GM21447 (cell line): Measurements from ENCODE around the gene BMX.

Experiments used
- ATAC-seq: cut with Tn5 transposase; IDR thresholded peaks from one replicate; pipeline ENCODE4 v1.9.1; 2021; ENCODE audit not compliant: unreplicated experiment

The BMX gene

DNA sequence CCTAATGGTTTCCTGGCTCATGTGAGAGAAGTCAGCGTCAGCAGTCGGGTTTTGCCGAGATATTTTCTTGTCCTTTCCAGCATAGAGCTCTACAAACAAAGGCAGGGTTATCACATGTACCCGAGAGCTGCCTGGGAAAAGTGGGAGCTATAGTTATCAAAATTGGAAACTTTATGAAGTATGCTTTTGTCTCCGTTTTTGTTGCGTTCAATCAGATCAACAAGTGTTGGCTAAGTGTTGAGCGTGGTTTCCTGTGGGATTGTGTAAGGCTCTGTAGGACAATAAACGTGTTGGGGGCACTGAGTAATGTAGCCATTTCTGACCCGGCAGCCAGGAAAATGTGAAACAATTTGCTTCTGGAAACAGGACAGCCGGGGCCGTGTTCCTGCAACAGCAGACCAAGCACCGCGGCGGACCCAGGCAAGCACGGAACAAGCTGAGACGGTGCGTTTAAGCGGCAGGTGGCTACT is at the start of gene BMX:
Gene BMX, plus strand, starts transcription at position 311 of the 470 bp plus-strand sequence. CDS start 7,547 bp downstream, outside the sequence.
- ATAC-seq = no peak

DNA sequence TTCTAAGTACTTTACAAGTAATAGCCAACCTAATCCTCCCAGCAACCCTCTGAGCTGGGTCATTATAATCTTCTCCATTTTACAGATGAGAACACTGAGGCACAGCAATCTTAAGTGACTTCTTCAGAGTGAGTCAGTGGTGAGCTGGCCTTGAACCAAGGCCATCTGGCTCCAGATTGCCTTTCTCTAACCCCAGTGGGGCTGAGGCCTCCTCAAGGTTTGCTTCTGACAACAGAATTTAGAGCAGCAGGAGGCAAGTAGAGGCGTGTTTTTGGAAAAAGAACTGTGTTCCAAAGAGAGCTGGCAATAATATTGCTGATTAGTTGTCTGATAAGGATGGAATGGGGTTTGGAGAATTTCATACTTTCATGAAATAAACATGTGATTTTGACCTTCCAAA is 48.7 kb upstream of the BMX start:
- ATAC-seq = no peak

DNA sequence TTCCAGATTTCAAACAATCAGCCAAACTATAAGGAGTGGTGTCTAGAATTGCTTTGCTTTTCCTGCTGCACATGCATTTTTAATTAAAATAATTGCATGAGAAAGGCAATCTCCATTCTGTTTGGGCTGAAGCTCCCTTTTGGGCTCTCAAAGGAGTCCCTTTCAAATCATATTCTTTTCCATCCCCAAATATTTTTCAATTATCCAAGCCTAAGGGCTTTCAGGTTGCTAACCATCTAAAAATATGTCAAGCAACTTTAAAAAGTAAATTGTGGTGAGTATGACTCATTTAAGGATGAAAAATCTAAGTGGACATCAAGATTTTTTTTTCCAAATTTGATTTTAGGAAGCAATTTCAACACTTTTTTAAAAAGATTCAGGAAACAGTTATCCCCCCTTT is 35.9 kb upstream of the BMX start:
- no peak for ATAC-seq

DNA sequence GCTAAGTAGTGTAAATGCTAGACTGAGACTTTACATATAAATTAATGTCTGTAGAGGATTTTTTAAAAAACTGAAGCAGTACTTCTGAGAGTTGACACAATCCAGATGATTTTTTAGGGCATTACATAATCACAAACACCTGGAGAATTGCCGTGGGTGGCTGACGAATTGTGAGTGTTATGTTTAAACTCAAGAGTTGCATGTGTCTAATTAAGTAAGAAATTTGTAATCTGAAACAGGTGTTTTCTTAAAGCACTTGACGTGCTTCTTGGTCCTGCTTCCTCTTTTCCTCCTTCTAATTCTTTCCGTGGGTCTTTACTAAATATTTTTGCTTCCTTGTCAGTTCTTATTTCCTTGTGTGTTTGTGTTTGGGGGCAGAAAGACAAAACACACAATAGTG is 35.3 kb upstream of the BMX start:
- peak; percentile 67 for ATAC-seq

DNA sequence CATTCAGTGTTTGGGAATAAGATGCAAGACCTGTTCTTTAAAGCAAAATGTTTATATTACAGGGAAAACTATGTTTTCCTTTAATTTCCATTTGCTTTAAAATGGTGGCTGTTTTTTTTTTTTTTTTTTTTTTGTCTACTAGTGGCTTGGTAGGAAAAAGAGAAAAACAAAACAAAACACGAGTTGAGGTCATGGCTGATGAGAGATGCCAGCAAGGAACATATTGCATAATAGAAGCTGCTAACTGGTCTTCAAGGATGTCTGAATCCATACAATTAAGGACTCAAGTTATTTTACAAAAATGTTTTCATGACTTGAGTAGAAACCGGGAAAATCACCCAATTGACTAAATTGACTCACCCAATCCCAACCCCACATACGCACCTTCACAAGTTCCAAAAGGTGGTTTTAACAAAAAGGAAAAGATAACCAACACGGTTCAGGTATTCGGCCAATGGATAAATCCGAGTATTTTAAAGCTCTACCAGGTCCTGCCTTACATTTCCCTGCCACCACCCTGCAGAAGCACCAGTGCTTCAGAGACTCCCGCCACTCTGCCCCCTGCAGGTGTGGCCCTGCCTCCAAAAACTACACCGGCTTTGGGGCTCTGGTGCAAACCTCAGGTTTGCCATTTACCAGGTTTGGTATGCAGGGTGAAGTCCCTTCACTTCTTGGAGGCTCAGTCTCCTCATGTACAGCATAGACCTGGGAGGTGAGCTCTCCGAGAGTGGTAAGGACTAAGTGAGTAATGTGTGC is 34.5 kb upstream of the BMX start:
- ATAC-seq = no peak

DNA sequence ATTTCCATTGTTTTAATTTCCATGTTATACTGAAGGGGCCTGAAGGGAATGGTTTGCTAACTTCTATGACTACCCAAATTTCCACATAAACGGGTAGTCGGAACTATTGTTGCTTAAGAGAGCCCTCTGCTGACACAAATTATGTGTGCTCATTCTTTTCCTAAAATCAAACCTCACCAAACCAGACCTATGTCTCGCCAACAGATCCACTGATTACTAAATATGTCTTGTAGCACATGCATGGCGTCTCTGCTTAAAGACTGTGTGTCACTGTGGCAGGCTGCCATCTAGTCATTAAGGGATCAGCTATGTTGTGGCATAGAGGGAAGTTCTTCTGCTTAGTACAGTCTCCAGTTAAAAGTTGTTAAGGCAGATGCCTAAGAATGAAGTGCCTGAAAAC is 32.6 kb upstream of the BMX start:
- no peak for ATAC-seq

DNA sequence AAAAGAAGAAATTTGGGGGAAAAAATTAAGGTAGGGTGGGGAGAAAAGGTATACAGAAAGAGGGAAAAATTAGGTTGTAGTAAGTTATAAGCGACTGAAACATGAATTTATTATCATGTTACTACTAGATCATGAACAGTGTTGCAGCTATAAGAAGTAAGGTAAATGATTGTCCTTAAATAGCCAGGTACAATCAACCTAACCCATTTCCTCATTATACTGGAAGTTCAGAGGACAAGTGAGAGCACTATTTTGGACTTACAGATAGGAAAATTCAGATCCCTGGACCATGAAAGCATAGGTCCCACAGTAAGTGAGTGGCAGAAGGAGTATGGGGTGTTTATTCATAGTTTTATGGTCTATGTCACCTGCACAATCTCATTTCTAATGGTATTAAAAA is 31.0 kb upstream of the BMX start:
- ATAC-seq = no peak

DNA sequence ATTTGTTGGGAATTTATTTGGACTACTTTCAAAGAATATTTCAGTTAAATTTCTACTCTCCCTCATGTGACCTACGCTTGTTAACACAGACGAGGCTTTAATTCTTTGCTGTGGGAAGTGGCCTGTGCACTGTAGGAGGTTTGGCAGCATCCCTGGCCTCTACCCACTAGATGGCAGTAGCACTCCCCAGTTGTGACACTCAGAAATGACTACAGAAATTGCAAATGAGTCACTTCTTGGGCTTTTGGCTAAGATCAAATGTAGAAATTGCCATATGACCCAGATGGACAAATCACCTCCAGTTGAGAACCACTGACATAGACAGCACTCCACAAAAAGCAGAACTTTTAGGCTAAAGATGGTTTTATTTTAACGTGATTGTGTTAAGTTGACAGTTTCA is 29.6 kb upstream of the BMX start:
- no peak for ATAC-seq

DNA sequence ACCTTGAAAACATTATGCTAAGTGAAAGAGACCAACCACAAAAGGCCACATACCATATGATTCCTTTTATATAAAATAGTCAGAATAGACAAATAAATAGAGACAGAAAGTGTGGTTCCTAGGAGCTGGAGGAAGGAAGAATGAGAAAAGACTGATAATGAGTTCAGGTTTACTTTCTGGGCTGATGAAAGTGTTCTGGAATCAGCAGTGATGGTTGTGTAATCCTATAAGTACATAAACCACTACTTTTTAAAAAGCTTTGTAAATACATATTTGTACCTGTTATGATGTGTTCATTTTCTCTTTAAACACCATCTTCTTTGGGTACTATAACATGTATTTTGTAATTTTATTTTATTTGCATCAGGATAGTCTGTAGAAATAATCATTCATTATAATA is 28.1 kb upstream of the BMX start:
- no peak for ATAC-seq

DNA sequence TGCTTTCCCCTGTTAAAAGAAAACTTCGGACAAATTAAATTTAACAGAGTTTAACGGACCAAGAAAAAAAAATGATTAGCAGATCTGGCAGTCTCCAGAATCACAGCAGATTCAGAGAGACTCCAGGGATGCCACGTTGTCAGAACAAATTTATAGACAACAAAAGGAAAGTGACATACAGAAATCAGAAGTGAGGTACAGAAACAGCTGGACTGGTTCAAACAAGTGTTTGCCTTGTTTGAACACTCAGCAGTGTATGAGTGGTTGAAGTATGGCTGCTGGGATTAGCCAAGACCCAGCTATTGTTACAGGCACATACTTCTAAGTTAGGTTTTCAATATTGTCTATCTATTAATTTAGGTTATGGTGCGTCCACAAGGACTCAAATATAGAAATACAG is 26.6 kb upstream of the BMX start:
- no peak for ATAC-seq

DNA sequence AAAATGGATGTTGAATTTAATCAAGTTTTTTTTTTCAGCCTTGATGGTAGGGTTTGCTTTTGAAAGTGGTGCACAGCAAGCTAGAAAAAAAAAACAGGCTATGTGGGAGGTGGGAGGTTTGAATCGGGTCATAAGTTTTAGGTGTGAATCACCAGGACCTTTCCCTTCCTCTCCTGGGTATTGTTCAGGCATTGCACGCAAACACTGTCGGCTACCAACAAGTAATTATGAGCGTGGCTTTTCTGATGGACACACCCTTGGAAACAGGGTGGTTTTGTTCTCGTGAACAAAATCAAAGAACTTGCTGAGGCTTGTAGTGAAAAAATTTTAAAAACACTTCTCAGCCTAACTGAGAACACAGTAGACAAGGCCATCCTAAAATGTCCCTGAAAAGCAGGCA is 25.6 kb upstream of the BMX start:
- no peak for ATAC-seq

DNA sequence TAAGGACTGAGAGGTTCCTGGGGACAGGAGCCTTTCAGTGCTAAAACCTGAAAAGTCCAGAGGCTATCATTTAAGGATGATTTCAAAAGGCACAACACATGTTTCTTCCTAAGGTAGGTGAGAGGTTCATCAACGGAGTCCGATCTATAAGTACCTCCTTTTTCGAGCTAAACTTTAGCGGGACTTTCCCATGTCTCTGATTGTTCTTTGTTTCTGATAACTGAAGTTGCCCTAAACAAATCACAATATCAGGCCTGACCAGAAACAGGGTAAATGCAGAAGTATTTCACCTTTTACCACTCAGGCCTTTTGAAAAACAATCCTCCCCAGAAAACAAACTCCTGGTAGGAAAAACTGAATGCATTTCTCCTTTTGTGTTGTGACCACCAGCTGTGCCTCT is 25.1 kb upstream of the BMX start:
- ATAC-seq = no peak

DNA sequence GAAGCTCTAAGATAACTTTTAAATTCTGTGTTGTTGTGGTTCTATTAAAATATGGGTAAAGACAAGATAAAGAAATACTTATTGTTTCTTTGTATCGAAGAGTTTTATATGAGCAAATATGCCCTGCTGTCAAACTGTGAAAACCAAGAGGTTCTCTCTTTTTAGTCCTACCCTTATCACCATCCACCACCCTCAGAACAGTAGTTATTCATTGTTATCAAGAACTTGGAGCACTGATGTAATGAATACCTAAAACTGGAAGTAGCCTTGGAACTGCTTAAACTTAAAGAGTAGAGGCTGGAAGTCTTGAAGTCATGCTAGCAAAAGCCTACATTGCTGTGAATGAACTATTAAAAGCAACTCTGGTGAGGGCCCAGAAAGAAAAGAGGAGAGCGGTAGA is 16.7 kb upstream of the BMX start:
- no peak for ATAC-seq

DNA sequence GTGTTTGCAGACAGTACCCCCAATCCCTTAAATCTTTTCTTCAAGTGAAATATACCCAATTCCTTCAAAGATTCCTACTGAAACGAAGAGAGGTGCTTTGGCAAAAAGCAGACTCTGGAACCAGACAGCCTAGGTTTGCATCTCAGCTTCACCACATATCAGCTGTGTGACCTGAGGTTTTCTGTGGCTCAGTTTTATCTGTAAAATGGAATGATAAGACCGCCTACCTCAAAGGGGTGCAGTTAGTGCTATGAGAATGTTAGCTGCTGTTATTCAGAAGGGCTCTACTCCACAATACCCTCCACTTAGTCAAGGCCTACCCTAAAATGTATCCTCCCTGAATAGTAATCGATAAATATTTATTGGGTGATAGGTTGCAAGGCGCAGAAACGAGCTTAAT is 8.1 kb upstream of the BMX start:
- ATAC-seq = no peak

DNA sequence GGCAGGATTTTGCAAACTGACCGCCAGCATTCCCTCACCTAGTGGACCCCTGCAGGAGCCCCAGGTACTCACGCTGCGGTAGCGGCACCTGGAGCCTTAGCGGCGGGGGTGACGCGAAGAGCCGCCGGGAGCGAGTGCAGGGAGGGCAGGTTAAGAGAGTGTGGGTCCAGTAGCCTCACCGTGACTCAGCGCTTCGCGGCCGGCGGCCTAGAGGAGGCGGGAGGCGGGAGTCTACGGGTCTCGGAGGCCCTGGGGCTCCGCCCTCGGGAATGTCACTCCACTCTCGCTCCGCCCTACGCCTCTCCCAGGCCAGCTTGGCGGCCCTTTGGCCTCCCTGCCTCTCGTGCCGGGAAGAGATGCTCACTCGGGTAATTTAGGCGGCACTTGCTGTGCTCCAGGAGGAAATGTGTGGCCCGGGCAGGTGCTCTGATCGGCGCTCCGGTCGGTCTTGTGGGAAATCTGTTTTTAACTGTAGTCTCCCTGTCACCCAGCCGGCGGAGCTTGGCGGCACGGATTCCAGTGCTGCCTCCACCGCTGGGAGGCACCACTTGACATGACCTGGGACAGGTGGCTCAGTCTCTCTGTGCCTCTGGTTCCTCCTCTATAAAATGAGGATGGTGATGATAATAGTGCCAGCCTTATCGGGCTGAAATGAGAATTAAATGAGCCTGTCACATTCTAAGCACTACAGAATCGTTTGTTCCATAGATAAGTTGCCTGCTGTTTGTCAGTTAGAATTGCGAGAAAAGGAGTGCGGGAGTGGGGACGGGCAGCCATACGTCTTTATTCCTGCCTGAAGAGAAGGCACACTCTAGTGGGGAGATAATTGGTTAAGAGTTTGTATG is 7.3 kb upstream of the BMX start, which contains the start of gene PIR:
Gene PIR, minus strand, starts transcription at position 216 of the 845 bp plus-strand sequence. CDS start 2,076 bp downstream, outside the sequence.
- peak; percentile 97 for ATAC-seq

DNA sequence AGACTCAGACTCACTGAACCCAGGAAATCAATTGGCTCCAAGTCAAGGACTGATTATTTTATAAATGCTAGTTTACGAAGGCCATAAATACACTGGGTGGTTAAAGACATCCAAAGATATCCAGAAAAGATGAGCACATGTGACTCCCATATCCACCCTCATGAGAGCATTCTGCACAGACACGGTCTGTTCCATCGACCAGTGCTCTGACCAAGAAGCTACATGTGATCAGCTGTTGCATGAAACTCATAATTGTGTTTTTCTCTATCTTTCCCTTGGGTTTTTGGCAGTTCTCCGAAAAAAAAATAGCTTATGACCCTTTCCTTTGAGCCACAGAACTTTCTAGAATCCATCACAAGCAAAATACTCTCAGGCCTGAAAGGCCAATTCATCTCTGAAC is 4.8 kb upstream of the BMX start:
- no peak for ATAC-seq

DNA sequence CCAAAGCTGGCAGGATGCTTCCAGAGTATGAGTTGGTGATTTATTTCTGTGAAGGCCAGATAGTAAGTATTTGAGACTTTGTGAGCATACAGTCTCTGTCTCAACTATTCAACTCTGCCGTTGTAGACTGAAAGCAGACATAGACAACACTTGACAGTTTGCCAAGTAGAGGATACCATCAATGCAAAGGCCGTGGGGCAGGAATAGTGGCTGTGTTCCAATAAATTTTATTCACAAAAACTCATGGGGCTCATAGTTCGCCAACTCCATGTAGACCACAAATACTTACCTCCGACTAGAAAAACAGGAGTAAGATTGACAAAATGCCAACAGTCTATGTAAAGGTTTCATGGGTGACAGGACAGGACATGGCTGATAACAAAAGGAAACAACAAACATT is 3.8 kb upstream of the BMX start:
- ATAC-seq = no peak

DNA sequence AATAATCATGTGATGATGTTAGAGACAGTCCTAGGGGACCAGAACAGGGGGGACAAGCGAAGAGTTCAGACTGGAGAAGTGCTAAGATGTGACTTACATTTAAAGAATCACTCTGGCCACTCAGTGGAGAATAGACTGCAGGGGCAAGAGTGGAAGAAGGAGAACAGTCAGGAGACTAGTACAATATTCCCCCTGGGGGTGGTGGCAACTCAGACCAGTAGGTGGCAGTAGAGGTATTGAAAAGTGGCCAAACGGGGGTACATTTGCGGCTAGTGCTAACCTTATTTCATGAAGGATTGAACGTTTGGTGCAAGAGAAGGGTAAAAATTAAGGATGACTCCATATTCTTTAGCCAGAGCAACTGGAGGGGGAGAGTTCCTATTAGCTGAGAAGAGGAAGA is 2.7 kb upstream of the BMX start:
- no peak for ATAC-seq

DNA sequence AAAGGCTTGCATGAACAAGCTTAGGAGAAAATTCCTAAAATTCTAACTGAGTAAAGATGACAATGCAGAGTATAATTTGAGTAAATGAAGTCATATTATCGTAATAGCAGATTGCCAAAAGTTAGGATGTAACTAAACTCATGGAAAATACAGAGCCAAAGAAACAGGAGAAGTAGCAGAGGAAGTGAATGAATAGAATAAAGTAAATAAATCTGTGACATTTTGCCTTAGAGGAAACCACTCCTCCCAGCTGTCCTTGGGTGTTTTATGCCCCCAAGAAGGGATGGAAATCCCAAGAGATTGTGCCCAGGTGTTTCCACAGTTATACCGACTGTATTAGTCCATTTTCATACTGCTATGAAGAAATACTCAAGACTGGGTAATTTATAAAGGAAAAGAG is 1.9 kb upstream of the BMX start:
- no peak for ATAC-seq

DNA sequence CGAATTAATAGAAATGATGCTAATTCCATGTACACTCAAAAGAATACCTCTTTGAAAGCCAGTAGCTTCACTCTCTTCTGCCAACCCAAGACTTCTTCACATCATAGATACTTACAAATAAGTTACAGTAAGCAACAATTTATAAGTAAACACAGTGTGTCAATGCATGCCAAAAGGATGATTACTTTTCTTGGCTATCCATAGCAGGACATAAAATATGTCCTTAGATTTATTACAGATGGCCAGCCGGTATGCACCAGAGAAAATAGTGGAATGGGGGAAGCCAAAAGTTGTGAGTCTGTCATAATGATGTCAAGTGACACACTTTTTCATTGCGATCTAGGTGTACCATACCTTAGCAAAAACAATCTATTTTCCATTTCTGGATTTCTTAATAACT is 631 bp upstream of the BMX start:
- ATAC-seq = no peak

DNA sequence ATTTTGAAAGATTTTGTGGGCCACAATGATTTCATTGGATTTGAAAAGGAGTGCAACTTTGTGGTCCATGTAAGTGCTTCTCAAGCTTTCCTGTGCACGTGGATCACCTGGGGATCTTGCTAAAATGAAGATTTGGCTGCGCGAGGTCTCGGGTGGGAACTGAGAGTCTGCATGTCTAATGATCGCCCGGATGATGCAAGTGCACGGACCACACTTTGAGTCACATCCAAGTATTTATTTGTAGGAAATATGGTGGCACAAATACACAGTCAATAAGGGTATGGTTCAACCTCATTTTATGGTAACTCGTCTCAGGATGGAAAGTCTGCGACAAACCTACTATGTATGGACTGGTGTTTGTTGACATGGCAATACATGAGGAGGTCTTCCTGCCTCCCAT is 899 bp downstream of the BMX start:
- no peak for ATAC-seq

DNA sequence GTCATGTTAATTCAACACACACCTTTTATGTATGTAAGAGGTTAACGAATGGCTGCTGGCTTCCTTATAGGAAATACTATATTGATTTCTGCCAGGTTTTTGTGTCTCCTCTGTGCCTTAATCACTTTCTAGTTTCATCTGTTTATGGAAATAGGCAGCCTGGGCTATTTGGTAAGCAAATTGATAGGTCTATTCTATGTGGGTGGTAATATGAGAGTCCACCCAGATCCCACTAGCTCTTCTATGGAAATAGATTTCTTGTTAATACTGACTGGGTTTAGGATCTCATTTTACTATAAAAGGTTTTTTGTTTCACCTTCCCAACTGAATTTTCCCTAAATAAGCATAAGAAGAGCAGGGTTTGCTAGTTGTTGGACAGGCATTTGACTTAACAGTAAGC is 4.1 kb downstream of the BMX start:
- ATAC-seq = no peak
